Panc1 (cell line): ENCODE results near the gene TNFRSF25. TPM values are rescaled to one million over a fixed set of nuclear protein-coding genes. Genes with fewer than 3 reads are reported as not detected.

Source experiments
- ATAC-seq: fragments of 200-7000 bp; cut with Tn5 transposase; 2 replicates; pipeline ENCODE4 v1.9.1; 2020; ENCODE audit warnings: mild to moderate bottlenecking, moderate library complexity
- BruUV-seq: library from RNA; stranded (reverse); fragments of 400-500 nt; replicated peaks from 2 replicates; lab custom pipeline; 2021; lab: Mats Ljungman, UMichigan
- CTCF ChIA-PET: fragments of 300-600 bp; sonication (Branson Sonifier 250); formaldehyde crosslinking; loops from one replicate; lab custom pipeline; 2022; ENCODE audit warnings: antibody characterized with exemption; lab: Charles Lee
- POLR2A ChIA-PET: fragments of 300-600 bp; sonication (Branson Sonifier 250); formaldehyde crosslinking; loops from one replicate; lab custom pipeline; 2022; ENCODE audit warnings: antibody characterized with exemption; lab: Charles Lee
- DNase-seq: peaks from one replicate; pipeline ENCODE4 v3.0.0-alpha.2; 2010; ENCODE audit warnings: low read depth, low spot score
- H3K27ac ChIP-seq: 2 replicates; pipeline ENCODE4 v1.5.1; 2011; ENCODE audit warnings: mild to moderate bottlenecking, low read length, inconsistent platforms
- H3K27me3 ChIP-seq: fragments of 200-500 bp; sonication (Bioruptor generic); 2 replicates; pipeline ENCODE4 v1.6.0; 2014; ENCODE audit warnings: low read length, inconsistent platforms; ENCODE audit not compliant: control insufficient read depth, insufficient read depth
- H3K36me3 ChIP-seq: fragments of 200-500 bp; sonication (Bioruptor generic); 2 replicates; pipeline ENCODE4 v1.5.1; 2014; ENCODE audit warnings: inconsistent platforms, mild to moderate bottlenecking, low read length, moderate library complexity; ENCODE audit not compliant: control insufficient read depth, insufficient read depth
- H3K4me1 ChIP-seq: 2 replicates; pipeline ENCODE4 v1.5.1; 2011; ENCODE audit warnings: inconsistent platforms, mild to moderate bottlenecking, low read length, moderate library complexity; ENCODE audit not compliant: control insufficient read depth, insufficient read depth
- H3K4me3 ChIP-seq, 2 experiments: 2 replicates each; pipeline ENCODE4 v1.5.1; 2011 to 2012; ENCODE audit warnings: low read depth in 2 of 2, low read length in 2 of 2, mild to moderate bottlenecking in 2 of 2, inconsistent platforms in 1 of 2, moderate library complexity in 1 of 2
- H3K9me3 ChIP-seq: fragments of 200-500 bp; sonication (Bioruptor generic); 2 replicates; pipeline ENCODE4 v1.5.1; 2014; ENCODE audit warnings: low read depth, mild to moderate bottlenecking, inconsistent platforms, low read length, moderate library complexity; ENCODE audit not compliant: control insufficient read depth, insufficient read depth
- POLR2AphosphoS5 ChIP-seq: IDR thresholded peaks from 2 replicates; pipeline ENCODE4 v1.6.1; 2012; ENCODE audit warnings: mild to moderate bottlenecking, low read depth, low read length, moderate library complexity
- SIN3A ChIP-seq: IDR thresholded peaks from 2 replicates; pipeline ENCODE4 v1.6.1; 2012; ENCODE audit warnings: low read depth, mild to moderate bottlenecking, low read length, moderate library complexity, borderline replicate concordance; ENCODE audit not compliant: insufficient read depth
- TCF7L2 ChIP-seq: IDR thresholded peaks from 2 replicates; pipeline ENCODE4 v1.6.1; 2011; ENCODE audit warnings: mild to moderate bottlenecking, low read depth, low read length, inconsistent platforms
- in situ Hi-C: cut with HindIII; loops from 2 replicates; pipeline ENCODE4 v1.10.0; 2016; ENCODE audit warnings: low sequenced_read_pairs, low pct_unique_long_range_greater_than_20kb
- intact Hi-C: fragments of 100-400 bp; cut with micrococcal nuclease; formaldehyde crosslinking; loops from one replicate; pipeline ENCODE4 v1.10.0; 2022; ENCODE audit not compliant: unreplicated experiment
- total RNA-seq: library from RNA; stranded (reverse); gene quantifications from one replicate; pipeline ENCODE4 v1.2.1, GENCODE V29; 2021; ENCODE audit not compliant: unreplicated experiment
- TF ChIP-seq, protein P1 (sequence below): fragments of 450-650 bp; IDR thresholded peaks from 2 replicates; pipeline ENCODE4 v1.5.1; 2017; ENCODE audit warnings: mild to moderate bottlenecking
- TF ChIP-seq, protein P2 (sequence below), 2 experiments: IDR thresholded peaks; 2 replicates each; pipeline ENCODE4 v1.6.1; 2011 to 2012; ENCODE audit warnings: low read depth in 2 of 2, control low read depth in 1 of 2, low read length in 1 of 2, mild to moderate bottlenecking in 1 of 2, moderate library complexity in 1 of 2; ENCODE audit not compliant: insufficient read depth in 1 of 2

The TNFRSF25 gene
- total RNA-seq, 1 experiment from 2014 or later = 7.0 TPM

DNA sequence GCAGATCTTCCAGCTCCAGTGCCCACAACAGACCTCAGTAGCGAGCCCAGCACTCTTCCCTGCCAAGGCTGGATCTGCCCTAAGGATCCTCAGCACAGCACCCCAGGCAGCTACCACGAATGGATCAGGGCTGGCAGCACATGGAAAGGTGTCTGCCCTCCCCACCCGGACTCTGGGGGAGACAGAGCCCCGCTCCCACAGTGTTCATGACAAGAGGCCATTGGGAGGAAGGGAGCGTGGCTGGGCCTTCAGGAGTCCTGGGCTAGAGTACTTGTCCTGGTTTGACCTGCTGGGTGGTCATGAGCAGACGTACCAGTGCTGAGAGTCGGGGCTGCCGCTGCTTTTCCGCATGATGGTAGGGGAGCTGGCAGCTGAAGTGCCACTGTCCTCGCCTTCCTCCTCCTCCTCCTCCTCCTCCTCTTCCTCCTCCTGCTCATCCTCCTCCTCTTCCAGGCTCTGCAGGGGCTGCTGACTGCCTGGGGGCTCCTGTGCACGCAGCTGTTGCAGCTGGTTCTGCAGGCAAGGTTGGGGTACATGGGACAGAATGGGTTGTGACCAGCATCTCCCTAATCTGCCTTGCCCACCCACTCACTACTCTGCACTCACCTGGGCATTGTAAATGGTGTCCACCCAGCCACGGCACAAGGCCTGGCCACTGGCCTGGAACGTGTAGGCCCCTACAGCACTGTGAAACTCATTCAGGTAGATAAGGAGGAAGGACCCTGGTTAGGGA is 2.9 kb upstream of the TNFRSF25 start:
- Histone ChIP-seq H3K9me3 (no peaks in the 10 kb centered on the region), H3K4me3 (no peak overlapping the region), H3K27me3 (no peaks in the 10 kb centered on the region), H3K27ac (no peak overlapping the region), H3K4me1 (no peaks in the 10 kb centered on the region; the same call in 1 of the 2 replicates), H3K36me3 (no peaks in the 10 kb centered on the region)
- no peak for ATAC-seq
- DNase-seq = no peak
- BruUV-seq = no TSS peak
- ChIA-PET POLR2A (no interaction called here), CTCF (interaction anchor here (0.5 kb wide), 1 partner anchor 33 kb away, joined by 3 read pairs; no protein-coding TSS in a partner anchor)
- TF ChIP-seq POLR2AphosphoS5 (no peak), SIN3A (no peak), TCF7L2 (no peak)
- TF ChIP-seq, protein P1, sequence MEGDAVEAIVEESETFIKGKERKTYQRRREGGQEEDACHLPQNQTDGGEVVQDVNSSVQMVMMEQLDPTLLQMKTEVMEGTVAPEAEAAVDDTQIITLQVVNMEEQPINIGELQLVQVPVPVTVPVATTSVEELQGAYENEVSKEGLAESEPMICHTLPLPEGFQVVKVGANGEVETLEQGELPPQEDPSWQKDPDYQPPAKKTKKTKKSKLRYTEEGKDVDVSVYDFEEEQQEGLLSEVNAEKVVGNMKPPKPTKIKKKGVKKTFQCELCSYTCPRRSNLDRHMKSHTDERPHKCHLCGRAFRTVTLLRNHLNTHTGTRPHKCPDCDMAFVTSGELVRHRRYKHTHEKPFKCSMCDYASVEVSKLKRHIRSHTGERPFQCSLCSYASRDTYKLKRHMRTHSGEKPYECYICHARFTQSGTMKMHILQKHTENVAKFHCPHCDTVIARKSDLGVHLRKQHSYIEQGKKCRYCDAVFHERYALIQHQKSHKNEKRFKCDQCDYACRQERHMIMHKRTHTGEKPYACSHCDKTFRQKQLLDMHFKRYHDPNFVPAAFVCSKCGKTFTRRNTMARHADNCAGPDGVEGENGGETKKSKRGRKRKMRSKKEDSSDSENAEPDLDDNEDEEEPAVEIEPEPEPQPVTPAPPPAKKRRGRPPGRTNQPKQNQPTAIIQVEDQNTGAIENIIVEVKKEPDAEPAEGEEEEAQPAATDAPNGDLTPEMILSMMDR = no peak
- TF ChIP-seq, protein P2, sequence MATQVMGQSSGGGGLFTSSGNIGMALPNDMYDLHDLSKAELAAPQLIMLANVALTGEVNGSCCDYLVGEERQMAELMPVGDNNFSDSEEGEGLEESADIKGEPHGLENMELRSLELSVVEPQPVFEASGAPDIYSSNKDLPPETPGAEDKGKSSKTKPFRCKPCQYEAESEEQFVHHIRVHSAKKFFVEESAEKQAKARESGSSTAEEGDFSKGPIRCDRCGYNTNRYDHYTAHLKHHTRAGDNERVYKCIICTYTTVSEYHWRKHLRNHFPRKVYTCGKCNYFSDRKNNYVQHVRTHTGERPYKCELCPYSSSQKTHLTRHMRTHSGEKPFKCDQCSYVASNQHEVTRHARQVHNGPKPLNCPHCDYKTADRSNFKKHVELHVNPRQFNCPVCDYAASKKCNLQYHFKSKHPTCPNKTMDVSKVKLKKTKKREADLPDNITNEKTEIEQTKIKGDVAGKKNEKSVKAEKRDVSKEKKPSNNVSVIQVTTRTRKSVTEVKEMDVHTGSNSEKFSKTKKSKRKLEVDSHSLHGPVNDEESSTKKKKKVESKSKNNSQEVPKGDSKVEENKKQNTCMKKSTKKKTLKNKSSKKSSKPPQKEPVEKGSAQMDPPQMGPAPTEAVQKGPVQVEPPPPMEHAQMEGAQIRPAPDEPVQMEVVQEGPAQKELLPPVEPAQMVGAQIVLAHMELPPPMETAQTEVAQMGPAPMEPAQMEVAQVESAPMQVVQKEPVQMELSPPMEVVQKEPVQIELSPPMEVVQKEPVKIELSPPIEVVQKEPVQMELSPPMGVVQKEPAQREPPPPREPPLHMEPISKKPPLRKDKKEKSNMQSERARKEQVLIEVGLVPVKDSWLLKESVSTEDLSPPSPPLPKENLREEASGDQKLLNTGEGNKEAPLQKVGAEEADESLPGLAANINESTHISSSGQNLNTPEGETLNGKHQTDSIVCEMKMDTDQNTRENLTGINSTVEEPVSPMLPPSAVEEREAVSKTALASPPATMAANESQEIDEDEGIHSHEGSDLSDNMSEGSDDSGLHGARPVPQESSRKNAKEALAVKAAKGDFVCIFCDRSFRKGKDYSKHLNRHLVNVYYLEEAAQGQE (IDR thresholded peaks at IDR 0.05; ENCODE audit: insufficient read depth in 1 of 2, low read depth in 2 of 2, low read length in 1 of 2) = no peak
- intact Hi-C loops = no loop called here
- in situ Hi-C loops = no loop called here

DNA sequence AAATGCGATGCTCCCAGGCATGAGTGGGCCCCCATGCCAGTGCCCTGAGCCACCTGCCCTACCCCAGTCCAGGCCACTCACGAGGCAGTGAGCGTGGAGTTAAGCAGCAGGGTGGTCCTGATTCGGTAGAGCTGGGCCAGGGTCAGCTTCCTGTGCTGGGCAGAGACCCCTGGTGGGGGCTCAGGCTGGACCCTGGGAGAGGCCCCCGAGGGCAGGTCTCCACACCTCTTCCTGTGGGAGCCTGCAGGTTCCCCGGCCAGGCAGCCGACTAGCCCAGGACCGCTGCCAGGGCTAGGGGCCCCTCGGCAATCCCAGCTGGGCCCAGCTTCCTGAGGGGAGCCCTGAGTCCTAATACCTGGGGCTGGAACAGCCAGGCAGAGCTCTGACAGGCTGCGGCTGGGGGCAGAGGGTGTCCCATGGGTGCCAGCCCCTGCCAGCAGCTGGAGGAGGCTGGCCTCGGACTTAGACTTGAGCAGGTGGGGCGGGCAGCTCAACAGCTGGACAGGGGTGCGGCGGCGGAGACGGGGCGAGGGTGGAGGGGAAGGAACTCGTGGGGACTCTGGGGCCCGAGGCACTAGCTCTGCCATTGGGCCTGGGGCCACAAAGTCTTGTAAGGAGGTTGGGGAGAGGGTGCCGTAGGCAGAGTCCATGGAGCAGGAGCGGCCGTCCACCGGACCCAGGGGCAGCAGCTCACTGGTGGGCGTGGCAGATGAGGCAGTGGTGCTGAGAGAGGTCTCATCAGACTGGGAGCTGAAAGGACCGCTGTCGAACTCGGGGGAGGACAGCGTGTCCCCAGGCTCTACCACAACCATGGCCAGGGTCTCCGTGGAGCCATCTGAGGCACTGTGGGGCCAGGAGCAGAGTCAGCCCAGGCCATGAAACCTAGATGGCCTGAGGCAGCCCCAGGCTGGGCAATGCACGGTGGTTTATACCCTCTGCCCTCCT is 2.0 kb upstream of the TNFRSF25 start:
- Histone ChIP-seq H3K4me1 (no peaks in the 10 kb centered on the region; the same call in 1 of the 2 replicates), H3K9me3 (no peaks in the 10 kb centered on the region), H3K36me3 (no peaks in the 10 kb centered on the region), H3K27ac (no peak overlapping the region), H3K27me3 (no peaks in the 10 kb centered on the region), H3K4me3 (no peak overlapping the region)
- in situ Hi-C loops (no loop called here), intact Hi-C loops (no loop called here)
- ATAC-seq (no peak), DNase-seq (no peak)
- no TSS peak for BruUV-seq
- CTCF ChIA-PET = interaction anchor here (0.5 kb wide), 1 partner anchor 32 kb away, joined by 3 read pairs; no protein-coding TSS in a partner anchor
- TF ChIP-seq POLR2AphosphoS5 (no peak), TCF7L2 (no peak), SIN3A (no peak)
- TF ChIP-seq, protein P2 (IDR thresholded peaks at IDR 0.05; ENCODE audit: insufficient read depth in 1 of 2, low read depth in 2 of 2, low read length in 1 of 2) = no peak
- TF ChIP-seq, protein P1 = no peak
- POLR2A ChIA-PET = no interaction called here
